Common myeloid progenitor, CD34-positive (primary cell): Measurements from ENCODE around the gene RAG1.

Experiments
- CTCF ChIA-PET: fragments of 350-600 bp; sonication (Branson Sonifier 250); formaldehyde crosslinking; loops from one replicate; lab custom pipeline; 2021; ENCODE audit warnings: antibody characterized with exemption; lab: Charles Lee
- POLR2A ChIA-PET: fragments of 350-600 bp; sonication (Branson Sonifier 250); formaldehyde crosslinking; loops from one replicate; lab custom pipeline; 2021; ENCODE audit warnings: antibody characterized with exemption; lab: Charles Lee
- DNase-seq, 3 donors: peaks; one replicate each; pipeline versions ENCODE4 v3.0.0 to v3.0.0-alpha.2; 2013
- H3K27ac ChIP-seq, 2 experiments: 1 replicate in 1 of 2; 2 replicates in 1 of 2; pipeline ENCODE4 v1.7.0; 2013; ENCODE audit warnings: inconsistent platforms in 2 of 2, low read length in 2 of 2, mild to moderate bottlenecking in 2 of 2, low read depth in 1 of 2, moderate library complexity in 1 of 2; ENCODE audit not compliant: severe bottlenecking in 2 of 2, insufficient read depth in 1 of 2, poor library complexity in 1 of 2
- H3K27me3 ChIP-seq, 5 experiments: replicated peaks in 2 of 5; 1 replicate in 3 of 5; 2 replicates in 2 of 5; pipeline versions ENCODE4 v1.6.1 to v1.7.0; 2013; ENCODE audit warnings: low read length in 4 of 5, mild to moderate bottlenecking in 2 of 5, moderate library complexity in 2 of 5, inconsistent platforms in 1 of 5; ENCODE audit not compliant: insufficient read depth in 5 of 5, control insufficient read depth in 4 of 5
- H3K36me3 ChIP-seq, 4 experiments: 1 replicate in 2 of 4; 2 replicates in 2 of 4; pipeline versions ENCODE4 v1.6.1 to v1.7.0; 2013; ENCODE audit warnings: low read length in 3 of 4, control low read depth in 1 of 4, mild to moderate bottlenecking in 1 of 4; ENCODE audit not compliant: control insufficient read depth in 4 of 4, insufficient read depth in 4 of 4
- H3K4me1 ChIP-seq, 4 experiments: 1 replicate in 3 of 4; 2 replicates in 1 of 4; pipeline versions ENCODE4 v1.6.1 to v1.7.1; 2013; ENCODE audit warnings: low read length in 3 of 4, mild to moderate bottlenecking in 3 of 4, control low read depth in 1 of 4, inconsistent platforms in 1 of 4, moderate library complexity in 1 of 4; ENCODE audit not compliant: control insufficient read depth in 4 of 4, insufficient read depth in 4 of 4; ENCODE audit errors: control extremely low read depth in 1 of 4
- H3K4me3 ChIP-seq, 7 experiments: 1 replicate in 4 of 7; 2 replicates in 3 of 7; pipeline versions ENCODE4 v1.5.1 to v1.7.0; 2013; ENCODE audit warnings: mild to moderate bottlenecking in 7 of 7, low read length in 6 of 7, moderate library complexity in 6 of 7, inconsistent platforms in 2 of 7, low read depth in 2 of 7, control low read depth in 1 of 7; ENCODE audit not compliant: insufficient read depth in 4 of 7, control insufficient read depth in 1 of 7; ENCODE audit errors: extremely low read depth in 1 of 7
- H3K9me3 ChIP-seq, 5 experiments: 1 replicate in 4 of 5; 2 replicates in 1 of 5; pipeline versions ENCODE4 v1.6.1 to v1.7.1; 2013; ENCODE audit warnings: low read length in 4 of 5, mild to moderate bottlenecking in 2 of 5, inconsistent platforms in 1 of 5, low read depth in 1 of 5, moderate library complexity in 1 of 5; ENCODE audit not compliant: control insufficient read depth in 4 of 5, insufficient read depth in 2 of 5; ENCODE audit errors: control extremely low read depth in 1 of 5
- WGBS: methylation state at CpG from one replicate; pipeline ENCODE4 v1.1.5; 2013; ENCODE audit not compliant: insufficient coverage; 5-methylcytosine and 5-hydroxymethylcytosine counted together

Gene RAG1

GRCh38 chr11:36569095-36569494, 1.3 kb downstream of the RAG1 start:
- H3K9me3 ChIP-seq, result peaks cover 0 to 1% (median 0%) of the 10 kb centered on the region in 5 experiments
- ChIA-PET POLR2A (no interaction called here), CTCF (no interaction called here)
- no peak overlapping the region for H3K4me3 ChIP-seq
- no peaks in the 10 kb centered on the region for H3K27me3 ChIP-seq
- peaks cover 0 to 11% (median 7%) of the 10 kb centered on the region in 4 experiments for H3K4me1 ChIP-seq
- WGBS, result 98% methylated on average over 4 of the region's 4 CpGs
- no peak overlapping the region for H3K27ac ChIP-seq
- H3K36me3 ChIP-seq, result peaks cover 0 to 4% (median 0%) of the 10 kb centered on the region in 4 experiments
- DNase-seq, result no peak

DNA sequence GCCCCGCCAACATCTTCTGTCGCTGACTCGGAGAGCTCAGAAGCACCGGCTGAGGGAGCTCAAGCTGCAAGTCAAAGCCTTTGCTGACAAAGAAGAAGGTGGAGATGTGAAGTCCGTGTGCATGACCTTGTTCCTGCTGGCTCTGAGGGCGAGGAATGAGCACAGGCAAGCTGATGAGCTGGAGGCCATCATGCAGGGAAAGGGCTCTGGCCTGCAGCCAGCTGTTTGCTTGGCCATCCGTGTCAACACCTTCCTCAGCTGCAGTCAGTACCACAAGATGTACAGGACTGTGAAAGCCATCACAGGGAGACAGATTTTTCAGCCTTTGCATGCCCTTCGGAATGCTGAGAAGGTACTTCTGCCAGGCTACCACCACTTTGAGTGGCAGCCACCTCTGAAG, 6.7 kb downstream of the RAG1 start:
- H3K4me1 ChIP-seq, result no peaks in the 10 kb centered on the region
- 96% methylated on average over 8 of the region's 8 CpGs for WGBS
- peaks cover 0 to 5% (median 0%) of the 10 kb centered on the region in 4 experiments for H3K36me3 ChIP-seq
- H3K9me3 ChIP-seq, result peaks cover 0 to 2% (median 0%) of the 10 kb centered on the region in 5 experiments
- ChIA-PET CTCF (interaction anchor here (1.1 to 7.8 kb wide), 3 partner anchors 11 to 172 kb away, joined by 3 to 50 read pairs (median 4); no protein-coding TSS in a partner anchor), POLR2A (no interaction called here)
- H3K27me3 ChIP-seq, result no peaks in the 10 kb centered on the region
- no peak overlapping the region for H3K27ac ChIP-seq
- H3K4me3 ChIP-seq, result no peak overlapping the region
- no peak for DNase-seq

- H3K27ac ChIP-seq, result no peak overlapping the region
- peaks cover 0 to 5% (median 0%) of the 10 kb centered on the region in 4 experiments for H3K36me3 ChIP-seq
- no peak for DNase-seq
- no peak overlapping the region for H3K4me3 ChIP-seq
- H3K4me1 ChIP-seq, result no peaks in the 10 kb centered on the region
- no CpG with 5 or more reads among the region's 2 CpGs for WGBS
- peaks cover 0 to 14% (median 7%) of the 10 kb centered on the region in 5 experiments for H3K9me3 ChIP-seq
- ChIA-PET POLR2A (no interaction called here), CTCF (interaction anchor here (0.7 to 7.8 kb wide), 3 partner anchors 14 to 124 kb away, joined by 3 to 50 read pairs (median 3); no protein-coding TSS in a partner anchor)
- no peaks in the 10 kb centered on the region for H3K27me3 ChIP-seq
Measured at GRCh38 chr11:36577373-36577772, 9.6 kb downstream of the RAG1 start.

GRCh38 chr11:36577859-36578258, 10.1 kb downstream of the RAG1 start:
- CTCF ChIA-PET, result interaction anchor here (7.8 kb wide), 1 partner anchor 14 kb away, joined by 50 read pairs; no protein-coding TSS in a partner anchor
- Histone ChIP-seq H3K9me3 (peaks cover 0 to 14% (median 7%) of the 10 kb centered on the region in 5 experiments), H3K4me3 (no peak overlapping the region), H3K36me3 (peaks cover 0 to 5% (median 0%) of the 10 kb centered on the region in 4 experiments), H3K4me1 (no peaks in the 10 kb centered on the region), H3K27ac (no peak overlapping the region), H3K27me3 (no peaks in the 10 kb centered on the region)
- POLR2A ChIA-PET, result no interaction called here
- no CpG with 5 or more reads among the region's 2 CpGs for WGBS
- no peak for DNase-seq

DNA sequence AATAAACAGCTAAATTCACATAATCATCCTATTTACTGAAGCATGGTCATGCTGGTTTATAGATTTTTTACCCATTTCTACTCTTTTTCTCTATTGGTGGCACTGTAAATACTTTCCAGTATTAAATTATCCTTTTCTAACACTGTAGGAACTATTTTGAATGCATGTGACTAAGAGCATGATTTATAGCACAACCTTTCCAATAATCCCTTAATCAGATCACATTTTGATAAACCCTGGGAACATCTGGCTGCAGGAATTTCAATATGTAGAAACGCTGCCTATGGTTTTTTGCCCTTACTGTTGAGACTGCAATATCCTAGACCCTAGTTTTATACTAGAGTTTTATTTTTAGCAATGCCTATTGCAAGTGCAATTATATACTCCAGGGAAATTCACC, 10.7 kb downstream of the RAG1 start:
- ChIA-PET CTCF (interaction anchor here (7.8 kb wide), 1 partner anchor 15 kb away, joined by 50 read pairs; no protein-coding TSS in a partner anchor), POLR2A (no interaction called here)
- no peak for DNase-seq
- Histone ChIP-seq H3K4me3 (no peak overlapping the region), H3K27me3 (no peaks in the 10 kb centered on the region), H3K27ac (no peak overlapping the region), H3K9me3 (peaks cover 0 to 14% (median 7%) of the 10 kb centered on the region in 5 experiments), H3K36me3 (peaks cover 0 to 5% (median 0%) of the 10 kb centered on the region in 4 experiments), H3K4me1 (no peaks in the 10 kb centered on the region)
- WGBS, result no CpG with 5 or more reads among the region's 1 CpG

- no peaks in the 10 kb centered on the region for H3K27me3 ChIP-seq
- POLR2A ChIA-PET, result no interaction called here
- no peaks in the 10 kb centered on the region for H3K36me3 ChIP-seq
- H3K27ac ChIP-seq, result no peak overlapping the region
- H3K4me3 ChIP-seq, result no peak overlapping the region
- WGBS, result 100% methylated on average over 2 of the region's 2 CpGs
- peaks cover 0 to 12% (median 7%) of the 10 kb centered on the region in 5 experiments for H3K9me3 ChIP-seq
- no peaks in the 10 kb centered on the region for H3K4me1 ChIP-seq
- DNase-seq, result no peak
- CTCF ChIA-PET, result interaction anchor here (0.9 to 1.6 kb wide), 3 partner anchors 8 to 15 kb away, joined by 3 read pairs; no protein-coding TSS in a partner anchor
Measured at GRCh38 chr11:36581536-36581935, 13.7 kb downstream of the RAG1 start.

GRCh38 chr11:36583667-36584066, 15.9 kb downstream of the RAG1 start:
- no peak overlapping the region for H3K4me3 ChIP-seq
- no peak for DNase-seq
- POLR2A ChIA-PET, result no interaction called here
- no peaks in the 10 kb centered on the region for H3K36me3 ChIP-seq
- peaks cover 0 to 4% (median 0%) of the 10 kb centered on the region in 5 experiments for H3K27me3 ChIP-seq
- CTCF ChIA-PET, result no interaction called here
- H3K27ac ChIP-seq, result no peak overlapping the region
- WGBS, result 90% methylated on average over 3 of the region's 3 CpGs
- H3K9me3 ChIP-seq, result peaks cover 0 to 12% (median 7%) of the 10 kb centered on the region in 5 experiments
- no peaks in the 10 kb centered on the region for H3K4me1 ChIP-seq
